GM19467 (cell line): Measurements from ENCODE around the gene POLG.

Experiments used
- ATAC-seq: cut with Tn5 transposase; IDR thresholded peaks from one replicate; pipeline ENCODE4 v1.9.1; 2021; ENCODE audit warnings: mild to moderate bottlenecking, moderate library complexity; ENCODE audit not compliant: unreplicated experiment

The POLG gene

GRCh38 chr15:89327113-89327512, 7.5 kb downstream of the POLG start:
- no peak for ATAC-seq

GRCh38 chr15:89326316-89326715, 8.3 kb downstream of the POLG start:
- no peak for ATAC-seq

- ATAC-seq, result no peak
Observed at GRCh38 chr15:89325039-89325803, 9.4 kb downstream of the POLG start.

- no peak for ATAC-seq
Observed at GRCh38 chr15:89323825-89324224, 10.8 kb downstream of the POLG start.

- no peak for ATAC-seq
Observed at GRCh38 chr15:89322822-89323221, 11.8 kb downstream of the POLG start.

GRCh38 chr15:89321521-89322410, 12.9 kb downstream of the POLG start:
- no peak for ATAC-seq

GRCh38 chr15:89320200-89320599, 14.4 kb downstream of the POLG start:
- no peak for ATAC-seq

GRCh38 chr15:89319678-89320077, 14.9 kb downstream of the POLG start:
- ATAC-seq, result no peak

GRCh38 chr15:89317186-89317720, 17.4 kb downstream of the POLG start:
- ATAC-seq, result no peak

GRCh38 chr15:89316504-89316903, 18.1 kb downstream of the POLG start:
- no peak for ATAC-seq

- no peak for ATAC-seq
Observed at GRCh38 chr15:89315375-89315929, 19.2 kb downstream of the POLG start.

- no peak for ATAC-seq
Observed at GRCh38 chr15:89309993-89310392, 24.6 kb downstream of the POLG start.

GRCh38 chr15:89308236-89308635, 26.4 kb downstream of the POLG start:
- ATAC-seq, result no peak

GRCh38 chr15:89307791-89308190, 26.8 kb downstream of the POLG start:
- ATAC-seq, result no peak

- no peak for ATAC-seq
Observed at GRCh38 chr15:89307046-89307587, 27.5 kb downstream of the POLG start.

GRCh38 chr15:89305395-89305794, 29.2 kb downstream of the POLG start:
- ATAC-seq, result no peak

- no peak for ATAC-seq
Observed at GRCh38 chr15:89303986-89304385, 30.6 kb downstream of the POLG start.

- no peak for ATAC-seq
Observed at GRCh38 chr15:89301304-89302089, 33.1 kb downstream of the POLG start.

- no peak for ATAC-seq
Observed at GRCh38 chr15:89299896-89300295, 34.7 kb downstream of the POLG start.

GRCh38 chr15:89293012-89293411, 41.6 kb downstream of the POLG start:
- ATAC-seq, result no peak
